Colonic mucosa (tissue), 4 donors: ENCODE measurements around the gene CLASP2. TPM values are rescaled to one million over a fixed set of nuclear protein-coding genes. Genes with fewer than 3 reads are reported as not detected.

Experiments used
- DNase-seq: peaks from one replicate; pipeline ENCODE4 v3.0.0-alpha.2; 2020
- H3K27ac ChIP-seq: fragments of 200-600 bp; one replicate; pipeline ENCODE4 v1.8.0; 2021
- H3K27me3 ChIP-seq: fragments of 200-600 bp; one replicate; pipeline ENCODE4 v1.8.0; 2021
- H3K36me3 ChIP-seq: fragments of 200-600 bp; one replicate; pipeline ENCODE4 v1.8.0; 2021
- H3K4me1 ChIP-seq: fragments of 200-600 bp; one replicate; pipeline ENCODE4 v1.8.0; 2021; ENCODE audit warnings: mild to moderate bottlenecking
- H3K4me3 ChIP-seq: fragments of 200-600 bp; one replicate; pipeline ENCODE4 v1.8.0; 2021
- H3K9ac ChIP-seq, 2 donors: one replicate each; pipeline ENCODE4 v1.7.0; 2013; ENCODE audit warnings: control low read depth in 2 of 2, low read depth in 2 of 2, low read length in 2 of 2
- H3K9me3 ChIP-seq: fragments of 200-600 bp; one replicate; pipeline ENCODE4 v1.8.0; 2021
- intact Hi-C: fragments of 100-400 bp; cut with DNase I; formaldehyde crosslinking; loops from one replicate; pipeline ENCODE4 v1.14.1; 2022
- total RNA-seq, 2 donors: library from RNA; stranded (reverse); fragmentation: NEBNext Ultra II Directional in 1 of 2; extraction: Animal tissue kit (Norgen Biotek cat#: 25700) in 1 of 2; gene quantifications; one replicate each; pipeline ENCODE4 v1.2.1, GENCODE V29; 2021
- TF ChIP-seq, protein P1 (sequence below): fragments of 200-600 bp; IDR thresholded peaks from one replicate; pipeline ENCODE4 v1.8.0; 2022; ENCODE audit warnings: antibody characterized with exemption, mild to moderate bottlenecking
- donor health status: healthy.
- donor health status: DM: no; HTN: no; CAD: no.
- donor health status: DM: no; HTN: no; CAD: no.

Gene CLASP2
- total RNA-seq, 2 donors from 2014 or later: 37.4 to 40.9 TPM

DNA sequence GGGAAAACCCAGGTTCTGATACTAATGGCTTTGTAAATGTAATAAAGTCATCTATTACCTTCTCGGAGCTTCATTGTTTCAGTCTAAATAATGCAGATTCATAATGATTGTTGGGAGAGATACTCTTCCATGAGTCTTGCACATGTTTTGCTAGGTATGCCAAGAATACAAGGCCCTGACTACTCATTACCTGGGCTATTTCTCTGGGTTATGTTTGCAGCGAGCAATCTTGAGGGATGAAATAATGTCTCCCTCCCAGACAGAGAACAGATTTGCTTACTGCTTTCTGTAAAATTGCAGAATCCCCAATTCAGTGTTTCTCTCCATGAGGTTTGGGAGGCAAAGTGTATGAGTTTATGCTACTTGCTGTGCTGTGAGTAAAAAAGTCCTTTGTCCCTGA is 6.2 kb upstream of the CLASP2 start:
- no peak overlapping the region for H3K9ac ChIP-seq
- no peaks in the 10 kb centered on the region for H3K36me3 ChIP-seq
- H3K4me1 ChIP-seq: no peaks in the 10 kb centered on the region
- no peaks in the 10 kb centered on the region for H3K9me3 ChIP-seq
- no peak for DNase-seq
- H3K4me3 ChIP-seq: no peak overlapping the region
- intact Hi-C loops: no loop called here
- TF ChIP-seq, protein P1, sequence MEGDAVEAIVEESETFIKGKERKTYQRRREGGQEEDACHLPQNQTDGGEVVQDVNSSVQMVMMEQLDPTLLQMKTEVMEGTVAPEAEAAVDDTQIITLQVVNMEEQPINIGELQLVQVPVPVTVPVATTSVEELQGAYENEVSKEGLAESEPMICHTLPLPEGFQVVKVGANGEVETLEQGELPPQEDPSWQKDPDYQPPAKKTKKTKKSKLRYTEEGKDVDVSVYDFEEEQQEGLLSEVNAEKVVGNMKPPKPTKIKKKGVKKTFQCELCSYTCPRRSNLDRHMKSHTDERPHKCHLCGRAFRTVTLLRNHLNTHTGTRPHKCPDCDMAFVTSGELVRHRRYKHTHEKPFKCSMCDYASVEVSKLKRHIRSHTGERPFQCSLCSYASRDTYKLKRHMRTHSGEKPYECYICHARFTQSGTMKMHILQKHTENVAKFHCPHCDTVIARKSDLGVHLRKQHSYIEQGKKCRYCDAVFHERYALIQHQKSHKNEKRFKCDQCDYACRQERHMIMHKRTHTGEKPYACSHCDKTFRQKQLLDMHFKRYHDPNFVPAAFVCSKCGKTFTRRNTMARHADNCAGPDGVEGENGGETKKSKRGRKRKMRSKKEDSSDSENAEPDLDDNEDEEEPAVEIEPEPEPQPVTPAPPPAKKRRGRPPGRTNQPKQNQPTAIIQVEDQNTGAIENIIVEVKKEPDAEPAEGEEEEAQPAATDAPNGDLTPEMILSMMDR: no peak
- H3K27ac ChIP-seq: no peak overlapping the region
- H3K27me3 ChIP-seq: no peaks in the 10 kb centered on the region

DNA sequence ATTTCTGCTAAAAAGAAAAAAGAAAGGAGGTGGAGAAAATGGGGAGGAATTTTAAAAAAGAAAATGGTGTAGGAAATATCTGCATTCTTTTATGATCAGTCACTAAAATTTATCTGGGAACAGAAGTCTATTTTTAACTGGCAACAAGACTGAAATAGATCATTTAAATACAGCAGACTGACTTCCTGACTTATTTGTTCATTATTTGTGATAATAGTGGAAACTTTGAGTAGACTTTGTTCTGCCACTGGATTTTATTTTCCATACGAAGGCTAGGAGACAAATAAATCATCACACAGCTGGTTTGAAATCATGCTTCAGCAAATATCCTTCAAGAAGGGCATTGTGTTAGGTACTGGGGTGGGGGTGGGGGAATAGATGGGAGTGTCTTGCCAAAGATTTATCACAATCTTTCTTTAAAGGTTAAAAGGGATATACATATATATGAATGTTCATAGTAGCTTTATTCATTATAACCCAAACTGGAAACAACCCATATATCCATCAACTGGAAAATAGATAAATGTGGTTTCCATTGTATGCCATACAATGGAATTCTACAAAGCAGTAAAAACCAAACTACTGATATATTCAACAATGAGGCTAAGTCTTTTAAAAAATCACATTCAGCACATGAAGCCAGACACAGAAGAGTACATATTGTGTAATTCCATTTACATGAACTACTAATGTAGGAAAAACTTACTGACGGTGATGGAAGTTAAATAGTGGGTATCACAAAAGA is 4.7 kb upstream of the CLASP2 start:
- Histone ChIP-seq H3K4me1 (no peaks in the 10 kb centered on the region), H3K4me3 (no peak overlapping the region), H3K9ac (no peak overlapping the region), H3K27ac (no peak overlapping the region), H3K27me3 (no peaks in the 10 kb centered on the region), H3K36me3 (no peaks in the 10 kb centered on the region), H3K9me3 (no peaks in the 10 kb centered on the region)
- intact Hi-C loops: no loop called here
- DNase-seq: no peak
- TF ChIP-seq, protein P1: no peak

DNA sequence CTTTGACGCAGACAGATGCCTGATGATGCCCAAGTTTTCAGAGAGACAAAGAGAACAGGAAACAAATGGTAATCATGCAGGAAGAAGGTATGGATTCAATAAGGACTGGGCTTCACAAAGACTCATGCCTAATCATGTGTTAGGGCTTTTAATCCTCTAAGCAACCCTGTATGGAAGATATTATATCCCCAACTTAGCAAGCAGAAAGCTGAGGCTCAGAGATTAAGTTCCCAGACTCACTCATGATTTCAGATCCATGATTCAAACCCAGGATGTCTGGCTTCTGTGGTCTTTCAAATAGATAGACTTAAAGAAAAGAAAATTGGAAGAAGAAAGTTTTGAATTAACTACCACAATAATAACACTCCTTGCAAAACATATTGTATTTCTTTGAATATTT is 4.1 kb upstream of the CLASP2 start:
- no peak for DNase-seq
- TF ChIP-seq, protein P1: no peak
- no peaks in the 10 kb centered on the region for H3K4me1 ChIP-seq

DNA sequence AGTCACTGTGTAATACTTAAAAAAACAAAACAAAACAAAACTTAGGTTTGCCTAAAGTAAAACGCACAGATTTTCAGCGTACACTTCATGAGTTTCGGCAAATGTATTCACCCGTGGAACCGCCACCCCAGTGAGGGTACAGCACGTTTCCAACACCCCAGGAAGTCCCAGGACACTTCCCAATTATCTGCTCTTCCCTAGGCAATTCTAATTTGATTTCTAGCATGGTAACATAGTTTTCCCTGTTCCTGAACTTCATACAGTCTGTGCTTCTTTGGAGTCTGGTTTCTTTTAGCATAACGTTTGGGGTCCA is 497 bp upstream of the CLASP2 start:
- H3K4me3 ChIP-seq: peak overlapping the region; percentile 82
- H3K36me3 ChIP-seq: no peaks in the 10 kb centered on the region
- H3K4me1 ChIP-seq: no peaks in the 10 kb centered on the region
- TF ChIP-seq, protein P1: no peak
- DNase-seq: peak; percentile 30
- H3K27ac ChIP-seq: peak overlapping the region; percentile 97
- H3K9me3 ChIP-seq: no peaks in the 10 kb centered on the region
- H3K9ac ChIP-seq: peak overlapping the region; percentile 65
- H3K27me3 ChIP-seq: no peaks in the 10 kb centered on the region
- intact Hi-C loops: no loop called here

More for the DNA sequence above, 4.1 kb upstream of the CLASP2 start:
- H3K36me3 ChIP-seq: no peaks in the 10 kb centered on the region
- no peaks in the 10 kb centered on the region for H3K9me3 ChIP-seq
- no peak overlapping the region for H3K9ac ChIP-seq
- no peaks in the 10 kb centered on the region for H3K27me3 ChIP-seq
- H3K4me3 ChIP-seq: no peak overlapping the region
- no peak overlapping the region for H3K27ac ChIP-seq
- intact Hi-C loops: no loop called here

DNA sequence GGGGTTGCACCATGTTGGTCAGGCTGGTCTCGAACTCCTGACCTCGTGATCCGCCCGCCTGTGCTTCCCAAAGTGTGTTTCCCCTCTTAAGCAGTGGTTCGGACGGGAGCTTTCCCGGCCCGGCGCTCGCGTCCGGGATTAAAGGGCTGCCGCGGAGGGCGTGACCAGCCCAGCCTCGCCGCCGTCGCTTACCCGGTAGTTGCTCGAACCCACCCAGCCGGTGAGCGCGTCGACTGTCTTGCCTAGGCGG is 513 bp downstream of the CLASP2 start:
- Histone ChIP-seq H3K27me3 (no peaks in the 10 kb centered on the region), H3K4me3 (peak overlapping the region; percentile 82), H3K36me3 (no peaks in the 10 kb centered on the region), H3K4me1 (no peaks in the 10 kb centered on the region), H3K9ac (peak overlapping the region; percentile 65 to 98), H3K27ac (peak overlapping the region; percentile 97), H3K9me3 (no peaks in the 10 kb centered on the region)
- intact Hi-C loops: loop anchor here (2.0 kb wide), 1 partner anchor 81 kb away; no protein-coding TSS in a partner anchor
- DNase-seq: peak; percentile 82
- TF ChIP-seq, protein P1: no peak
